K562 (cell line): ENCODE results near the gene SLC1A5. TPM values are rescaled to one million over a fixed set of nuclear protein-coding genes. Genes with fewer than 3 reads are reported as not detected.
A peak's percentile ranks its signal among the peaks of the same experiment; 100 is the strongest.

Experiments used
- CHD4 ChIP-seq: fragments of 200-600 bp; sonication (generic); IDR thresholded peaks from 3 replicates; pipeline ENCODE4 v1.6.1; 2012; ENCODE audit warnings: low read depth, mild to moderate bottlenecking, mixed read lengths, low read length, inconsistent platforms; ENCODE audit not compliant: insufficient read depth, insufficient replicate concordance, poor library complexity, severe bottlenecking
- EZH2 ChIP-seq: IDR thresholded peaks from 2 replicates; pipeline ENCODE4 v1.6.1; 2012; ENCODE audit warnings: low read depth, mild to moderate bottlenecking, inconsistent platforms, low read length, borderline replicate concordance
- FOXM1 ChIP-seq, 2 experiments: fragments of 450-650 bp in 1 of 2; sonication (generic) in 1 of 2; formaldehyde crosslinking in 1 of 2; IDR thresholded peaks; 2 replicates each; pipeline versions ENCODE4 v1.6.1 to v1.9.0; 2017 to 2022; ENCODE audit warnings: low read depth in 2 of 2, mild to moderate bottlenecking in 2 of 2, missing genetic modification reagents in 1 of 2, moderate library complexity in 1 of 2
- LCOR ChIP-seq: sonication (generic); formaldehyde crosslinking; IDR thresholded peaks from 2 replicates; pipeline ENCODE4 v1.8.0; 2022; ENCODE audit warnings: mild to moderate bottlenecking, missing genetic modification reagents
- MTF1 ChIP-seq: fragments of 250-450 bp; sonication (Bioruptor Pico); IDR thresholded peaks from 2 replicates; pipeline ENCODE4 v1.9.0; 2021; ENCODE audit warnings: moderate library complexity, mild to moderate bottlenecking, inconsistent platforms, borderline replicate concordance
- NR2C1 ChIP-seq, 2 experiments: fragments of 450-650 bp; IDR thresholded peaks; 2 replicates each; pipeline ENCODE4 v1.6.1; 2017; ENCODE audit warnings: mild to moderate bottlenecking in 2 of 2, antibody characterized with exemption in 1 of 2, inconsistent platforms in 1 of 2, missing compliant biosample characterization in 1 of 2, missing genetic modification characterization in 1 of 2
- PBX2 ChIP-seq, 2 experiments: IDR thresholded peaks in 1 of 2; conservative IDR thresholded peaks in 1 of 2; 2 replicates each; pipeline ENCODE4 v1.6.1; 2016; ENCODE audit warnings: low read depth in 2 of 2, mild to moderate bottlenecking in 1 of 2, missing compliant biosample characterization in 1 of 2, missing genetic modification characterization in 1 of 2, moderate library complexity in 1 of 2
- RBM15 ChIP-seq: fragments of 200-400 bp; formaldehyde crosslinking; IDR thresholded peaks from 2 replicates; pipeline ENCODE4 v1.6.1; 2018; ENCODE audit warnings: mild to moderate bottlenecking, low read length, moderate library complexity; ENCODE audit not compliant: insufficient read depth
- SMARCC2 ChIP-seq: fragments of 450-650 bp; IDR thresholded peaks from 2 replicates; pipeline ENCODE4 v1.6.1; 2017; ENCODE audit warnings: antibody characterized with exemption, moderate library complexity, mild to moderate bottlenecking, low read depth
- ZNF280B ChIP-seq: fragments of 250-450 bp; sonication (Bioruptor Pico); IDR thresholded peaks from 2 replicates; pipeline ENCODE4 v1.5.1; 2021; ENCODE audit warnings: mild to moderate bottlenecking
- ZNF609 ChIP-seq: sonication (generic); formaldehyde crosslinking; IDR thresholded peaks from 2 replicates; pipeline ENCODE4 v1.8.1; 2023; ENCODE audit warnings: missing genetic modification reagents, mild to moderate bottlenecking, borderline replicate concordance
- polyA plus RNA-seq, 8 experiments: library from polyadenylated mRNA; depleted of rRNA in 4 of 8; stranded (reverse) in 5 of 8; unstranded in 3 of 8; fragments of >200 nt; fragmentation: Nextera tagmentation in 2 of 8; fragmentation: Illumina TruSeq in 1 of 8; extraction: Ambion mirVana in 2 of 8; extraction: Trizol in 1 of 8; gene quantifications; 2 replicates each; pipeline versions ENCODE4 v1.2.1 to v1.2.3, GENCODE V29; 2011 to 2014; ENCODE audit warnings: inconsistent platforms in 1 of 8, missing spikeins in 1 of 8
- total RNA-seq, 7 experiments: library from RNA; depleted of rRNA in 6 of 7; stranded (reverse); fragments of >200 nt in 6 of 7; fragmentation: Illumina TruSeq in 2 of 7; extraction: Trizol in 2 of 7; gene quantifications; 2 replicates each; pipeline versions ENCODE4 v1.2.1 to v1.2.3, GENCODE V29; 2011 to 2021; ENCODE audit warnings: low replicate concordance in 1 of 7
- TF ChIP-seq, protein P1 (sequence below): fragments of 250-450 bp; sonication (Bioruptor Pico); IDR thresholded peaks from 2 replicates; pipeline ENCODE4 v1.4.0; 2020; ENCODE audit warnings: mild to moderate bottlenecking, moderate library complexity

The SLC1A5 gene
- total and polyA plus RNA-seq, 9 of the 15 experiments (the other 6 are each of a cell fraction or from before 2014, with no cell fraction given) = 31.2 to 417 (median 134) TPM

- TF ChIP-seq RBM15 (no peak), FOXM1 (IDR thresholded peaks at IDR 0.05; ENCODE audit: low read depth) (peak; percentile 72), FOXM1 (CRISPR knock-in tag; IDR thresholded peaks at IDR 0.05; ENCODE audit: low read depth) (no peak), NR2C1 (IDR thresholded peaks at IDR 0.05) (no peak), NR2C1 (tag; IDR thresholded peaks at IDR 0.05) (peak; percentile 39; the same call in 1 of the 2 replicates), ZNF280B (no peak), MTF1 (CRISPR knock-in tag) (no peak), PBX2 (CRISPR knock-in tag; IDR thresholded peaks at IDR 0.05; ENCODE audit: low read depth) (no peak), PBX2 (tag; conservative IDR thresholded peaks at IDR 0.05; ENCODE audit: low read depth) (no peak), CHD4 (peak; percentile 40), ZNF609 (CRISPR knock-in tag) (no peak), EZH2 (no peak), SMARCC2 (peak; percentile 85), LCOR (CRISPR knock-in tag) (peak; percentile 68)
- TF ChIP-seq, protein P1, sequence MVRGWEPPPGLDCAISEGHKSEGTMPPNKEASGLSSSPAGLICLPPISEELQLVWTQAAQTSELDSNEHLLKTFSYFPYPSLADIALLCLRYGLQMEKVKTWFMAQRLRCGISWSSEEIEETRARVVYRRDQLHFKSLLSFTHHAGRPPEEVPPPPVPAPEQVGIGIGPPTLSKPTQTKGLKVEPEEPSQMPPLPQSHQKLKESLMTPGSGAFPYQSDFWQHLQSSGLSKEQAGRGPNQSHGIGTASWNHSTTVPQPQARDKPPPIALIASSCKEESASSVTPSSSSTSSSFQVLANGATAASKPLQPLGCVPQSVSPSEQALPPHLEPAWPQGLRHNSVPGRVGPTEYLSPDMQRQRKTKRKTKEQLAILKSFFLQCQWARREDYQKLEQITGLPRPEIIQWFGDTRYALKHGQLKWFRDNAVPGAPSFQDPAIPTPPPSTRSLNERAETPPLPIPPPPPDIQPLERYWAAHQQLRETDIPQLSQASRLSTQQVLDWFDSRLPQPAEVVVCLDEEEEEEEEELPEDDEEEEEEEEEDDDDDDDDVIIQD = no peak
Measured at GRCh38 chr19:46786236-46787039, 2.0 kb downstream of the SLC1A5 start (continued).
